ENCODE results near the gene PTPRT.

DNA sequence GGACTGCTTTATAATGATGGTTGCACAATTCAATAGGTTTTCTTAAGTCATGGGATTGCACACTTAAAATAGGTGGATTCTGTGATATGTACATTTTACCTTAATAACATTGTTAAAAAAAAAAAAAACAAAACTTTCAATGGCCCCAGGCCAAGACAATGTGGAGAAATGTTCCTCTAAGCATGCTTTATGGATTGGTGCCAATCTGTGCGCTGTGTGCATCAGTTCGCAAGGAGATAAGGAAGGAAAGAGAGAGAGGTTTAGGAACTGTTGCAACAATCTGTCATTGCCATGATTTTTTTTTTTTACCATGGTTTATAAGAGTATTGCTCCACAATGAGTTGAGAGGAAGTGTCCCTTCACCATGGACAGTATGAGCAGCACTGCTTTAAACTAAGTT lies 399.6 kb downstream of the PTPRT start:
- TF ChIP-seq EP300 (IDR thresholded peaks at IDR 0.05) (no peak), KDM5A (IDR thresholded peaks at IDR 0.05) (no peak), ESRRA (IDR thresholded peaks at IDR 0.05; ENCODE audit: borderline replicate concordance, low read length) (no peak), CBX8 (IDR thresholded peaks at IDR 0.05) (no peak), CTCF (IDR thresholded peaks at IDR 0.05) (no peak), SREBF2 (IDR thresholded peaks at IDR 0.05) (no peak), MYC (IDR thresholded peaks at IDR 0.05; ENCODE audit: borderline replicate concordance, low read length) (no peak), SMC3 (IDR thresholded peaks at IDR 0.05) (no peak), MAFK (IDR thresholded peaks at IDR 0.05; ENCODE audit: partially characterized antibody) (no peak), CEBPB (IDR thresholded peaks at IDR 0.05) (no peak), HMGXB4 (CRISPR knock-in tag; IDR thresholded peaks at IDR 0.05; ENCODE audit: borderline replicate concordance) (no peak), ZNF302 (CRISPR knock-in tag; IDR thresholded peaks at IDR 0.05) (no peak), POLR2A (IDR thresholded peaks at IDR 0.05; ENCODE audit: low read length) (no peak)
- TF ChIP-seq, protein P1, sequence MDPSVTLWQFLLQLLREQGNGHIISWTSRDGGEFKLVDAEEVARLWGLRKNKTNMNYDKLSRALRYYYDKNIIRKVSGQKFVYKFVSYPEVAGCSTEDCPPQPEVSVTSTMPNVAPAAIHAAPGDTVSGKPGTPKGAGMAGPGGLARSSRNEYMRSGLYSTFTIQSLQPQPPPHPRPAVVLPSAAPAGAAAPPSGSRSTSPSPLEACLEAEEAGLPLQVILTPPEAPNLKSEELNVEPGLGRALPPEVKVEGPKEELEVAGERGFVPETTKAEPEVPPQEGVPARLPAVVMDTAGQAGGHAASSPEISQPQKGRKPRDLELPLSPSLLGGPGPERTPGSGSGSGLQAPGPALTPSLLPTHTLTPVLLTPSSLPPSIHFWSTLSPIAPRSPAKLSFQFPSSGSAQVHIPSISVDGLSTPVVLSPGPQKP (IDR thresholded peaks at IDR 0.05; ENCODE audit: low read depth, low read length), result no peak

Data from A549 (cell line).